Measurements from ENCODE around the gene PLA2G1B. TPM values are rescaled to one million over a fixed set of nuclear protein-coding genes. Genes with fewer than 3 reads are reported as not detected.
A peak's percentile ranks its signal among the peaks of the same experiment; 100 is the strongest.

The PLA2G1B gene
- total and polyA plus RNA-seq, 2 of the 13 experiments (the other 11 are each of a cell fraction or from before 2014, with no cell fraction given), result 0.33 to 1.4 TPM

DNA sequence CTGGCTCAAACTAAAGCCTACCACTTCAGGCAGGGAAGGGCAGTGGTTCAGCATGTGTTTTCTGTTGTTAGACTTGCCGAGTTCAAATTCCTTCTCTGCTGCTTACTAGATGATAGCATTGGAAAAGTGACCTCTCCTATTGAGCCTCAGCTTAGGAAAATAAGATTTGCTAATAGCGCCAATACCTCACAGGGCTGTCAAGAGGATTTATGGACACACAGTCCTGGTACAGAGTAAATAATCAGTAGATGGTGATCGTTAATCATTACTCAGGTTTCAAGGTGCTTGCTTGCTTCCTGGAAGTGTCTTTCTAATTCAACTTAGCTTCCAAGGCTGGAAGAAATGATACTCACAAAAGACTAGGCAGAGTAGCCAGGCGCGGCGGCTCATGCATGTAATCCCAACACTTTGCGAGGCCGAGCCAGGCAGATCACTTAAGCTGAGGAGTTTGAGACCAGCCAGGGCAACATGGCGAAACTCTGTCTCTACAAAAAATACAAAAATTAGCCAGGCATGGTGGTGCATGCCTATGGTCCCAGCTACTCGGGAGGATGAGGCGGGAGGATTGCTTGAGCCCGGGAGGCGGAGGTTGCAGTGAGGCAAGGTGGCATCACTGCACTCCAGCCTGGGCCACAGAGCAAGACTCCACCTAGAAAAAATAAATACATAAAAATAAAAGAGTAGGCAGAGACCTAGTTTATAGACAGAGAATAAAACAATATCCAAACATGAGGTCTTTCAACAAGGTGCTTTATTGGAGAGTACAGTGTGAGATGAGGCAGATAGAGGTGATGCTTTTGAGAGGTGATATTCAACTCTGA is 6.0 kb downstream of the PLA2G1B start (continued):
- TF ChIP-seq, protein P1, sequence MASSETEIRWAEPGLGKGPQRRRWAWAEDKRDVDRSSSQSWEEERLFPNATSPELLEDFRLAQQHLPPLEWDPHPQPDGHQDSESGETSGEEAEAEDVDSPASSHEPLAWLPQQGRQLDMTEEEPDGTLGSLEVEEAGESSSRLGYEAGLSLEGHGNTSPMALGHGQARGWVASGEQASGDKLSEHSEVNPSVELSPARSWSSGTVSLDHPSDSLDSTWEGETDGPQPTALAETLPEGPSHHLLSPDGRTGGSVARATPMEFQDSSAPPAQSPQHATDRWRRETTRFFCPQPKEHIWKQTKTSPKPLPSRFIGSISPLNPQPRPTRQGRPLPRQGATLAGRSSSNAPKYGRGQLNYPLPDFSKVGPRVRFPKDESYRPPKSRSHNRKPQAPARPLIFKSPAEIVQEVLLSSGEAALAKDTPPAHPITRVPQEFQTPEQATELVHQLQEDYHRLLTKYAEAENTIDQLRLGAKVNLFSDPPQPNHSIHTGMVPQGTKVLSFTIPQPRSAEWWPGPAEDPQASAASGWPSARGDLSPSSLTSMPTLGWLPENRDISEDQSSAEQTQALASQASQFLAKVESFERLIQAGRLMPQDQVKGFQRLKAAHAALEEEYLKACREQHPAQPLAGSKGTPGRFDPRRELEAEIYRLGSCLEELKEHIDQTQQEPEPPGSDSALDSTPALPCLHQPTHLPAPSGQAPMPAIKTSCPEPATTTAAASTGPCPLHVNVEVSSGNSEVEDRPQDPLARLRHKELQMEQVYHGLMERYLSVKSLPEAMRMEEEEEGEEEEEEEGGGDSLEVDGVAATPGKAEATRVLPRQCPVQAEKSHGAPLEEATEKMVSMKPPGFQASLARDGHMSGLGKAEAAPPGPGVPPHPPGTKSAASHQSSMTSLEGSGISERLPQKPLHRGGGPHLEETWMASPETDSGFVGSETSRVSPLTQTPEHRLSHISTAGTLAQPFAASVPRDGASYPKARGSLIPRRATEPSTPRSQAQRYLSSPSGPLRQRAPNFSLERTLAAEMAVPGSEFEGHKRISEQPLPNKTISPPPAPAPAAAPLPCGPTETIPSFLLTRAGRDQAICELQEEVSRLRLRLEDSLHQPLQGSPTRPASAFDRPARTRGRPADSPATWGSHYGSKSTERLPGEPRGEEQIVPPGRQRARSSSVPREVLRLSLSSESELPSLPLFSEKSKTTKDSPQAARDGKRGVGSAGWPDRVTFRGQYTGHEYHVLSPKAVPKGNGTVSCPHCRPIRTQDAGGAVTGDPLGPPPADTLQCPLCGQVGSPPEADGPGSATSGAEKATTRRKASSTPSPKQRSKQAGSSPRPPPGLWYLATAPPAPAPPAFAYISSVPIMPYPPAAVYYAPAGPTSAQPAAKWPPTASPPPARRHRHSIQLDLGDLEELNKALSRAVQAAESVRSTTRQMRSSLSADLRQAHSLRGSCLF (CRISPR knock-in tag; IDR thresholded peaks at IDR 0.05; ENCODE audit: borderline replicate concordance), result peak; percentile 43; the same call in 1 of the 2 replicates
- no peak for TF ChIP-seq MAFK (conservative IDR thresholded peaks at IDR 0.05 in 1 of 2, IDR thresholded peaks at IDR 0.05 in 1 of 2; ENCODE audit: low read length in 2 of 2)
- TF ChIP-seq, protein P2, sequence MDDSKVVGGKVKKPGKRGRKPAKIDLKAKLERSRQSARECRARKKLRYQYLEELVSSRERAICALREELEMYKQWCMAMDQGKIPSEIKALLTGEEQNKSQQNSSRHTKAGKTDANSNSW (CRISPR knock-in tag; IDR thresholded peaks at IDR 0.05; ENCODE audit: borderline replicate concordance), result no peak
- TF ChIP-seq, protein P3, sequence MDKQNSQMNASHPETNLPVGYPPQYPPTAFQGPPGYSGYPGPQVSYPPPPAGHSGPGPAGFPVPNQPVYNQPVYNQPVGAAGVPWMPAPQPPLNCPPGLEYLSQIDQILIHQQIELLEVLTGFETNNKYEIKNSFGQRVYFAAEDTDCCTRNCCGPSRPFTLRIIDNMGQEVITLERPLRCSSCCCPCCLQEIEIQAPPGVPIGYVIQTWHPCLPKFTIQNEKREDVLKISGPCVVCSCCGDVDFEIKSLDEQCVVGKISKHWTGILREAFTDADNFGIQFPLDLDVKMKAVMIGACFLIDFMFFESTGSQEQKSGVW (CRISPR knock-in tag; IDR thresholded peaks at IDR 0.05; ENCODE audit: borderline replicate concordance), result no peak
- TF ChIP-seq SUZ12 (IDR thresholded peaks at IDR 0.05; ENCODE audit: low read depth, low read length), result no peak
- no peak for TF ChIP-seq MBD4 (IDR thresholded peaks at IDR 0.05; ENCODE audit: borderline replicate concordance, low read length)
- no peak for TF ChIP-seq ZSCAN22 (CRISPR knock-in tag; IDR thresholded peaks at IDR 0.05)
- TF ChIP-seq NBN (conservative IDR thresholded peaks at IDR 0.05), result no peak
- TF ChIP-seq, protein P4, sequence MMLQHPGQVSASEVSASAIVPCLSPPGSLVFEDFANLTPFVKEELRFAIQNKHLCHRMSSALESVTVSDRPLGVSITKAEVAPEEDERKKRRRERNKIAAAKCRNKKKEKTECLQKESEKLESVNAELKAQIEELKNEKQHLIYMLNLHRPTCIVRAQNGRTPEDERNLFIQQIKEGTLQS (CRISPR knock-in tag; IDR thresholded peaks at IDR 0.05), result no peak
- no peak for TF ChIP-seq EZH2 (conservative IDR thresholded peaks at IDR 0.05; ENCODE audit: low read depth, low read length)
- TF ChIP-seq IKZF1 (IDR thresholded peaks at IDR 0.05), result no peak
- TF ChIP-seq GFI1 (CRISPR knock-in tag; IDR thresholded peaks at IDR 0.05; ENCODE audit: borderline replicate concordance), result peak; percentile 54; the same call in 1 of the 2 replicates
- TF ChIP-seq MED1 (CRISPR knock-in tag; IDR thresholded peaks at IDR 0.05), result peak; percentile 75
- no peak for TF ChIP-seq ZBTB38 (CRISPR knock-in tag; IDR thresholded peaks at IDR 0.05)
- TF ChIP-seq, protein P5, sequence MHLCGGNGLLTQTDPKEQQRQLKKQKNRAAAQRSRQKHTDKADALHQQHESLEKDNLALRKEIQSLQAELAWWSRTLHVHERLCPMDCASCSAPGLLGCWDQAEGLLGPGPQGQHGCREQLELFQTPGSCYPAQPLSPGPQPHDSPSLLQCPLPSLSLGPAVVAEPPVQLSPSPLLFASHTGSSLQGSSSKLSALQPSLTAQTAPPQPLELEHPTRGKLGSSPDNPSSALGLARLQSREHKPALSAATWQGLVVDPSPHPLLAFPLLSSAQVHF (CRISPR knock-in tag; IDR thresholded peaks at IDR 0.05), result no peak
- no peak for TF ChIP-seq RBFOX2 (IDR thresholded peaks at IDR 0.05; ENCODE audit: low read depth, low read length)
- no peak for TF ChIP-seq FOXP1 (IDR thresholded peaks at IDR 0.05)
- peak; percentile 74 for TF ChIP-seq FOXP1 (CRISPR knock-in tag; IDR thresholded peaks at IDR 0.05)
- TF ChIP-seq, protein P6, sequence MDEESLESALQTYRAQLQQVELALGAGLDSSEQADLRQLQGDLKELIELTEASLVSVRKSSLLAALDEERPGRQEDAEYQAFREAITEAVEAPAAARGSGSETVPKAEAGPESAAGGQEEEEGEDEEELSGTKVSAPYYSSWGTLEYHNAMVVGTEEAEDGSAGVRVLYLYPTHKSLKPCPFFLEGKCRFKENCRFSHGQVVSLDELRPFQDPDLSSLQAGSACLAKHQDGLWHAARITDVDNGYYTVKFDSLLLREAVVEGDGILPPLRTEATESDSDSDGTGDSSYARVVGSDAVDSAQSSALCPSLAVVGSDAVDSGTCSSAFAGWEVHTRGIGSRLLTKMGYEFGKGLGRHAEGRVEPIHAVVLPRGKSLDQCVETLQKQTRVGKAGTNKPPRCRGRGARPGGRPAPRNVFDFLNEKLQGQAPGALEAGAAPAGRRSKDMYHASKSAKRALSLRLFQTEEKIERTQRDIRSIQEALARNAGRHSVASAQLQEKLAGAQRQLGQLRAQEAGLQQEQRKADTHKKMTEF (CRISPR knock-in tag; IDR thresholded peaks at IDR 0.05), result peak; percentile 28; the same call in 1 of the 2 replicates
- TF ChIP-seq PPARG (CRISPR knock-in tag; conservative IDR thresholded peaks at IDR 0.05), result no peak
- TF ChIP-seq CREM (IDR thresholded peaks at IDR 0.05), result peak; percentile 50; the same call in 1 of the 2 replicates
- TF ChIP-seq CREM (CRISPR knock-in tag; IDR thresholded peaks at IDR 0.05), result no peak
- no peak for TF ChIP-seq SCMH1 (CRISPR knock-in tag; IDR thresholded peaks at IDR 0.05; ENCODE audit: borderline replicate concordance)
